Measurements from ENCODE around the gene SERPINA9.
"Not testable (repeated sequence)": the region's sequence is repeated elsewhere in the genome, so short reads cannot be mapped to it uniquely, and the experiment has no call there.

Gene SERPINA9

DNA sequence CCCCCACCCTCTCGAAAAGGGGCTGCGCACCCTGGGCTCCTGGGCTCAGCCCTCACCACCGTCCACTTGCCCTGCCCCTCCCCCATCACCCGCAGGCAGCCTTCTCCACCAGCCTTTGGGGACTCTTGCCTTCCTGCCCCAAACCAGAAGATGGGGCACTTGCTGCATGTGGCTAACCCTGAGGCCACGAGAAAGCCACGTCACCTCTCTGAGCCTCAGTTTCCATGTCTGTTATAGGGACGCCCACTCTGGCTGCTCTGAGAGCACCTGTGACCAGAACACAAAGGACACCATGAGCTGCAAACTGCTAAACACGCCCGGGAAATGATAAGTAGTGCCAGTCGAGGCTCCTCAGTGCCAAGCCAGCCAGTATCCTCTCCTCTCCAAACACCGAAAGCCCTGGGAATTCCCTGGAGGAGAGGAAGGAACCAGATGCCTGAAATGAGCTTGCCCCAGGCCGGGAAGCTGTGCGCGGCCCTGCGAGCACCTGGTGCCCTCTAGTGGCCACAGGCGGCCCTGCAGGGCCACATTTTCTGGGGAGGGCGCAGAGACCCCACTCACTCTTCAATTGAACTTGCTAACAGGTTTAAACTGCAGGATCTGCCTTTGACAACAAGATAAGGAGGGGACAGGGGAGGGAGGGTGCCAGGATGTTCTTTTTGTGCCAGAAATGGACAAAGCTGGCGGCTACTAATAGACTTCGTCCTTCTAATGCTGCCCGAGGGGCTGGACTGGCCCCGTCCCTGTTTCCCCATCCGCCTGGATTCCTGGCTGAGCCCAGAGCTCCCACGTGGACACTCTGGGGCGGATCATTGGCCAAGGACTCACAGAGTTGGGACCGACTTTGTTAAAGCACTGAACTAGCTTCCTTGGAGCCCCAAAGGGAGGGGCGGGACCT is 10.2 kb upstream of the SERPINA9 start:
- peak; percentile 54 for DNase-seq

DNA sequence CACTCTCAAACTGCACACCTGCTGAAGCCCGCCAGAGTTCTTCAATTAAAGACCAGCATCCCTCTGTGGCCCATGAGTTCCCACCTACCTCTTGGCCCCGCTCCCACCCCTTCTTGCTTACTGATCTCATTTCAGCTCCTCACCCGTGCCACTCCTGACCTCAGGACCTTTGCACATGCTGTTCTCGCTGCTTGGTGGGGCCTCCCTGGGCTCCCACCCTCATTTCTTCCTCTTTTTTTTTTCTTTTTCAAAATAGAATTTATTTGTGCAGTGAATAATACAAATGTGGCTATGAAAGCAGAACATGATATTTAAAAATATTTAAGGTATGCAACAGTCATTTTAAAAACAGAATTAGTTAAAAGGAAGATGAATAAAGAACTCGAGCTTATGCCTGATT is 8.5 kb upstream of the SERPINA9 start:
- no peak for DNase-seq

DNA sequence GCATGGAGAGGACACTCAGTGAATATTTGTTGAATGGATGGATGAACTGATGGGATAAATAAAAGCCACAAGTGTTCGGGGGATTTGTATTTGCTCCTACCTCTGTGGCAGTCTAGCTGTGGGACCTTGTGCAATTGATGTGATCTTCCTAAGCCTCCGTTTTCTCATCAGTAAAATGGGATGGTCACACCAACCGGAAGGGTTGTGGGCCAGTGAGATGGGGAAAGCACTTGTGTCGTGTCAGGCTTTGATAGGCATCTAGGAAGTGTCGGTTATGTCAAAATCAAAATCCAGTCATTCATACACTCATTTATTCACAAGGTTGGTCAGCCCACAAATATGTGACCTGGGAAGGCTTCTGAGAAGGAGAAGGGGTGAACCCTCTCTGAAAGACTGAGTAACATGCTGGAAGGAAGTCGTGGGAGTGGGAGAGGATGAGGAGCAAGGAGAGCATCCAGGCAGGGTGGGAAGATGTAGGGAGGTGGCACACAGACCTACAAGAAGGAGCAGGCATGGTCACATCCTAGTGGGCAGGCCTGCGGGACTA is 7.8 kb upstream of the SERPINA9 start:
- DNase-seq, result no peak

DNA sequence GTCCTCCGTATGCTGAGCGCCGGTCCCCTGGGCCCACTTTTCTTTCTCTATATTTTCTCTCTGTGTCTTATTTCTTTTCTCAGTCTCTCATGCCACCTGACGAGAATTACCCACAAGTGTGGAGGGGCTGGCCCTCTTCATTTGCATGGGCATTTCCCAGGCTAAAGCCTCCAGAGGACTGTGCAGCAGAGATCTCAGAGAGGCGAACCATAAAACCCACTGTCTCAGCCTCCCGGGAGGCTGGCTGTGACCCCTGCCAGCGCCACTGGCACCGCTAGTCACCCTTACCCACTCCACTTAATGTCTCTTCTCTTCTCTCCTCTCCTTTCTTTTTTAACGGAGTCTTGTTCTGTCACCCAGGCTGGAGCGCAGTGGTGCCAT is 7.1 kb upstream of the SERPINA9 start:
- no peak for DNase-seq

DNA sequence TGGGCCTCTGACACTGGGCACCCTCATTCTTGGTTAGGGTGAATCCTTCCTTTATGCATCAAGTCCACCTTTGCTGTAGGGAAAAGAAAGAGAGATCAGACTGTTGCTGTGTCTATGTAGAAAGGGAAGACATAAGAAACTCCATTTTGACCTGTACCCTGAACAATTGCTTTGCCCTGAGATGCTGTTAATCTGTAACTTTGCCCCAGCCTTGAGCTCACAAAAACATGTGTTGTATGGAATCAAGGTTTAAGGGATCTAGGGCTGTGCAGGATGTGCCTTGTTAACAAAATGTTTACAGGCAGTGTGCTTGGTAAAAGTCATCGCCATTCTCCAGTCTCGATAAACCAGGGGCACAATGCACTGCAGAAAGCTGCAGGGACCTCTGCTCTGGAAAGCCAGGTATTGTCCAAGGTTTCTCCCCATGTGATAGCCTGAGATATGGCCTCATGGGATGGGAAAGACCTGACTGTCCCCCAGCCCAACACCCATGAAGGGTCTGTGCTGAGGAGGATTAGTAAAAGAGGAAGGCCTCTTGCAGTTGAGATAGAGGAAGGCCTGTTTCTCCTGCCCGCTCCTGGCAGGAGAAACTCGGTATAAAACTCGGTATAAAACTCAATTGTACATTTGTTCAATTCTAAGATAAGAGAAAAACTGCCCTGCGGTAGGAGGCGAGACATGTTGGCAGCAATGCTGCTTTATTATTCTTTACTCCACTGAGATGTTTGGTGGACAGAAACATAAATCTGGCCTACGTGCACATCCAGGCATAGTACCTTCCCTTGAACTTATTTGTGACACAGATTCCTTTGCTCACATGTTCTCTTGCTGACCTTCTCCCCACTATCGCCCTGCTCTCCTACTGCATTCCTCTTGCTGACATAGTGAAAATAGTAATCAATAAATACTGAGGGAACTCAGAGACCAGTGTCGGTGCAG is 6.4 kb upstream of the SERPINA9 start:
- not testable (repeated sequence) for DNase-seq

DNA sequence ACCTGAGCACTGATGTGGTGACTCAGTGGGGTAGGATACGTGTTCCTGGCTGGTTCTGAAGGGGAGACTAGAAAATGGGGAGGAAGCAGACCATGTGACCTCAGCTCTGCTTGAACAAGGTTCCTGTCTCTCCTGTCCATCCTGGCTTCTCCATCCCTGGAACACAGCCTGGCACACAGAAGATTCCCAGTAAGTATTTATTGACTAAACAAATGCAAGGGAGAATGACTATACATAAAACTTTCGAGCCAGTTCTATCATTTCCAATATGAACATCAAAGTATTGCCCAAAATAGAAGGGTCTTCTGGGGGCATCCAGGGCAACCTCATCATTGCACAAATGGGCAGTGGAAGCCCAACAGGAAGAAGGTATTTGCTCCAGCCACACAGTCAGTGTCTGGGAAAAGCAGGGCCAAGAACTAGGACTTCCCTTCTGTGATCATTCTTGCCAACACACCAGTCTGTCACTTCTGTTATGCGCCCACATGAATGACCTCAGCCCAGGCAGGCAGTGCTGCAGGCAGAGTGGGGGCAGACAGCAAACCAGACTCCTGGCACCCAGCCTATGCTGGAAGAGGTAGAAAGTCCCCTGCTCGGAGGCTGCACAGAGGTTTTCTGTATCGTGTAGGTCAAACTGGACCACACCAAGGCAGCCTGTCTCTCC is 5.6 kb upstream of the SERPINA9 start:
- DNase-seq, result no peak

DNA sequence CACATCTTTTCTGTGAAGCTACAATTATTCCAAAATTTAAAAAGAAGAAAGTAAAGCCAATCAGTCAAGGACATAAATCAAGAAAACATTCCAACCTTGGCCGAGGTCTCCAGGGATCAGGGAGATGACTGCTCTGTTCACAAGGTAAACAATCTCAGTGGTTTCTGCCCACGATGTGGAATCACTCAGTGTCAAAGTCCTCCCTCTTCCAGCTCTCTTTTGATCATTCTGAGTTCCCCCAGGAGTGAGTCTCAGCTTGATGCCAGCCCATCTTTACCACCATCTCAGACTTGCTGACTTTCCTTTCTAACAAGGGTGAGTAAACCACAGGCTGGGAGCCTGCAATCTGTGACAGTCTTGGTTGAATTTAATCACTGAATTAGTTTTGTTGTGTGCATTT is 4.8 kb upstream of the SERPINA9 start:
- no peak for DNase-seq

DNA sequence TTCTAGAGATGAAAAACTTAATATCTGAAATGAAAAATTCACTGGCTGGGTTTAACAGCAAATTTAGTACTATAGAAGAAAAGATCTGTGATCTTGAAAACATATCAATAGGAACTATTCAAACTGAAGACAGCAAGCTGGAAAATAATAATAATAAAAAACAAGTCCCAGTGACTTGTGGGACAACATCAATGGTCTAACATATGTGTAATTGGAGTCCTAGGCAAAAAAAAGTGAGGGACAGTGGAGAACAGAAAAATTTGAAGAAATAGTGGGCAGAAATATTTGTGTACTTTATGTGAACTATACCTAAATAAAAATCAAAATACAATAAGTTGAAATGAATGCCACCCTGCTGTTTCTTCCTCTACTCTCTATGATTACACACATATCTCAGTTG is 2.4 kb upstream of the SERPINA9 start:
- no peak for DNase-seq

DNA sequence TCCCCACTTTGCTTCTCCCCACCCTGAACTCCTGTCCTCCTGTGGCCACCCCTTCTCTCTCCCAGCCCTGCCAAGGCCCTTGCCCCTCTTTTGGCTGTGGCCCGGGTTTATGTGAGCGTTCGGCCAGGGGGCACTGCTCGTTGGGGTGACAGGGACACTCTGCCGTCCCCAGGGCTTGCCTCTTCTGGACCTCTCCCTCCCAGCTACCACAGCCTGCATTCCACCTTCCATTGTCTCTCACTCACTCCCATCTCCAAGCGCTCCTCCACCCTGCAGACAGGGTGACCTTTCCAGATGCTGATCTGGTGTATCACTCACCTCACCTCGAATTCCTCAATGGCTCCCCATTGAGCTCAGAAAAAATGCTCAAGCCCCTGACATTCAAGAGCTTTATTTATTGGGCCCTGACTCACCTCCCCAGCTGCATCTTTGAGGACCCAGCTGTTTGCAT is 1.4 kb downstream of the SERPINA9 start:
- no peak for DNase-seq

DNA sequence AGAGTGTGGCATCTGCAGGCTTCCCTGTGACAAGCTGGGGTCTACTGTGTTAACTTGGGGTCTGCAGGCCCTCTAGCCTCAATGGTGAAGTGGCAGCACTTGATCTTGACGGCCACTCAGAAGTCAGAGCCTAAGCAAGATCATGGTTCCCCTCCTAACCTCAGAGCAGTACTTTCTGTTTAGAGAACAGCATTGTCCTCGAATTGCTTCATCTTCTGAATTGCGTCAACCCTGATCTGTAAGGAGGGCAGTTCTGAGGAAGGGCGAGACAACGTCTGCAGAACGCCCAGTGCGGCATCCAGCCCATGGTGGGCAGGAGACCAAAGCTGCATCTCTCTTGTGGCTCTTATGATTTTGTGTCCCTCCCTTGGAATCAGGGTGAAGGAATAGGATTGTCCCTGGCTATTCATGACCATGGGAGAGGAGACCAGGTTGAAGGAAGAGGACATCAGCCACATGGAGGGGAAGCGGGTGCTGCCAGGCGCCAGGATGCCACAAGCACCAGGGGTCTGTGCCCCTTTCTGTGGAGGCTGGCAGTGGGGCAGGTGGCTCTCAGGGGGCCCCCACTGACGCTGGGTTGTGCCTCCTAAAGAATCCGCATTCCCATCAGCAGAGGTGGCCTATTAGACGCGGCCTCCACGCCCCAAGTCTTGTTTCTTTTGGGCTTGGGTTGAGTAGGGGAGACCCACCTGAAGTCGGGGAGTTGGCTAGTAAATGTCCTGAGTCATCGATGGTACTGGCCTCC is 2.2 kb downstream of the SERPINA9 start:
- no peak for DNase-seq

DNA sequence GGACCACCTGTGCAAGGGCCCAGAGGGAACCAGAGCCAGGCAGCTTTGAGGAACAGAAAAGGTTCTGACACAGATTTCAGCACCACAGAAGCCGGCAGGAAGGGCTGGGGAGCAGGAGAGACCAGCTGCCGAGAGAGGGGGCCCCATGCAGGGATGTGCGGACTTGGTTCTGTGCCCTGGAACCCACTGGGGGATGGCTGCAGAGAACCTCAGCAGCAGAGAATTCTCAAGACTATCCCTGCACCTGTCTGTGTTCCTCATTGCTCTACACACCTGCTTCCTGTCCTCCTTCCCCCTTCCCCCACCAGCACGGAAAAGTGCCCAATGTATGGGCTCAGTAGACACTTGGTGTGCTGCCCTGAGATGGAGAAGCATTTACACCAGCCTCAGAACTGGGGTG is 3.2 kb downstream of the SERPINA9 start:
- DNase-seq, result no peak

DNA sequence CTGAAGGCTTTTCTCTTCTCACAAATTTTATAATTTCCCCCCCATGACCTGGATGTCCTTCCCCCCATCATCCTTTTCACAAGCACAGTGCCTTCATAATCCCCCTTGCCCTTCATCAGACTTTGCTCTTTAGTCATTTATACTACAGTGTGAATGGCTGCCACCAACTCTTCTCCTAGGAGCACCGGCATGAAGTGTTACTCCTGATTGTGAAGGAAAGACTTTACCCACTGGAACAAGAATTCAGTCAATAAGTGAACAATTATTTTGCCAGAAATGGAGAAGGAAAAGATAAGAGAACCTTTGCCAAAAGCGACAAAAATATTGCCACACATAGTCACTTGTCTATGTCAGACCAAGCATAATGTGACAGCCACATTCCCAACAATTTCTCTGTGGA is 5.0 kb downstream of the SERPINA9 start:
- no peak for DNase-seq

DNA sequence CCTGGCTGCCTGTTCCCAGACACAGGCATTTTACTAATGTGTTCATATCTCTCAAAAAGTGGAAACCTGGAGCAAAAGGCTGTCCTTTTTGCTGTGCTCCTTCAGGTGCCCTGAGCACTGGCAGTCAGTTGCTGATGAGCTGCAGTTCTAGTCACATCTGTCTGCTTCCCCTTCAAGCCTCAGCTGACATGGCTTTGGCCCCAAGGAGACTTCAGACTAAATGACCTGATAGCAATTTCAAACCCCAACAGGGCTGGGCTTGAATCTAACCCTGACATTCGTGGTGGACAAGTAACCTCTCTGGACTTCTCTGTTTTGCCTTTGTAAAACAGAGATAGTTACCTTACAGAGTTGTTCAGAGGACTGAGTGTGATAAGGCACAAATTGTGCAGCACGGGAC is 5.7 kb downstream of the SERPINA9 start:
- DNase-seq, result no peak

DNA sequence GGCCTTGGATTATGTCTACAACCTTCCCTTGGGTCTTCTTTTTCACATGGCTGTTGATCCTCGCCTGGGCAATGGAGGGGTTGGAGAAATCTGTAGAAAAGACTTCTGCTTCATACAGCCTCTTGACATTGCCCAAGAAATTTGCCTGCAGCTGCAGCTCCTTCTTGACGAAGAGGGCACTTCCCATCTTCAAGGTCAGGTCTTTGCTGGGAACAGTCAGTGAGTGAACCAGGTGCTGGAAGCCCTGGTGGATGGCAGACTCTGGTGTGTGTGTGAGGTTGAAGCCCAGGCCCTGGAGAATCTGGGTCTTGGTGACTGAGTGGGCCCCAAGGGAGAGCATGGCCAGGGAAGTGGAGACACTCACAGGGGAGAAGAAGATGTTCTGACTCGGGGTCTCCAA is 6.7 kb downstream of the SERPINA9 start:
- DNase-seq, result no peak

DNA sequence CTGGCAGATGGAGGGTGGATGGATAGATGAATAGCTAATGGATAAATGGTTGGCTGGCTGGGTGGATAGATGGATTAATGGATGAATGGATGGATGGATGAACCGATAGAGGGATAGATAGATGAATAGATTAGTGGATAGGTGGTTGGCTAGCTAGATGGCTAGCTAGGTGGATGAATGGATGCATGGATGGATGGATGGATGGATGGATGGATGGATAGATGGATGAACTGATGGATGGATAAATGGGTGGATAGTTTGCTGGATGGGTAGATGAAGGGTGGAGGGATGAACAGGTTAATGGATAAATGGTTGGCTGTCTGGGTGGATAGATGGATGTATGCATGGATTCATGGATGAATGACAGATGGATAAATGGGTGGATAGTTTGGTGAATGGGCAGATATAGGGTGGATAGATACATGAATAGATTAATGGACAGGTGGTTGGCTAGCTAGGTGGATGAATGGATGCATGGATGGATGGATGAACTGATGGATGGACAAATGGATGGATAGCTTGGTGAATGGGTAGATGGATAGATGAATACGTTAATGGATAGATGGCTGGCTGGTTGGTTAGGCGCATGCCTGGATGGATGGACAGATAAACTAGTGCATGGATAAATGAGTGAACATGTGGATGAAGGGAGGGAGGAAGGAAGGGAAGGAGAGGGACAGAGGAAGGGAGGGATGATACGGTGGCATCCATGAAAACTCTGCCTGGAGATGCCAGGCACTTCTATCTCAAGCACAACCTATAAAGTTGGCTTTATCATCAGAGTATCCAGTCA is 8.1 kb downstream of the SERPINA9 start:
- DNase-seq, result no peak

DNA sequence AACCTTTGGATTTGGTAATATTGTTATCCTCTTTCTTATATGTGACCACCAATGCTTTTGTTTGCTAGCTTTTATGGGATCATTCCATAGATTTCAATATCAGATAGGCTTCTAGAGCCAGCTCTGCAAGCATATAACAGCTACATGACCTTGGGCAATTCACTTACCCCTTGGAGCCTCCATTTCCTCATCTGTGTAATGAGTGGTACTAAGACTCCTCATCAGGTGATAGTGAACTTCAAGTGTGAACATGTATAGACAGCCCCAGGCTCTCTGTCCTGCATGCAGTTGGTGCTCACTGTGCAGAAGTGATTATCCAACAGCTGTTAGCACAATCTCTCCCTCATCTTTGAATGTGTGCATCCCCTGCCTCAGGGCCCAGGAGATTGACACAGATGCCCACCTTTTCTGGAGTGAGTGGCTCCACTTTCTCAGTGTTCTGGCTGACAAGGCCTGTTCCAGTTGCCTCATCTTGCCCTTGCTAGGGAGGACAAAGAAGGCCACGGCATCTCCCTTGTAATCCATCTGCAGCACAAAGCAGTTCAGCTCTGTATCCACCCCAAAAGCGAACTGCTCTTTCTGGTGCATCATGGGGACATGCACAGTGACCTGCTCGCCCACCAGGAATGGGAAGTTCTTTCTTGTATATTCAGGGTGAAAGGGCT is 9.2 kb downstream of the SERPINA9 start:
- no peak for DNase-seq

DNA sequence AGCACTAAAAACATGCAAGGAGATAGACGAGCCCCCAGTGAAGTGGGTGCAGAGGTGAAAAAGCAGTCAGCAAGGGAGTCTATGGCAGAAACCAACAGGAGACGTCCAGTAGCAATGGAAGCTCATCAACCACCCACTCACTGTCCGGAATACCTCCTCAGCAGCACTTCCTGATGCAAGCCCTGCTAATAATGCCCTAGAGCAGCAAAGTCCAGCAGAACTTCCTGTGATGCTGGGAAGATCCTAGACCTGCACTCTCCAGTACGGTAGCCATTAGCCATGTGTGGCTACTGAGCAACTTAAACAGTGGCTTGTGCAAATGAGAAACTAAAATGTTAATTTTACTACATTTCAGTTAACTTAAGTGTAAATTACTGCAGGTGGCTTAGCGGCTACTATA is 11.0 kb downstream of the SERPINA9 start:
- no peak for DNase-seq

DNA sequence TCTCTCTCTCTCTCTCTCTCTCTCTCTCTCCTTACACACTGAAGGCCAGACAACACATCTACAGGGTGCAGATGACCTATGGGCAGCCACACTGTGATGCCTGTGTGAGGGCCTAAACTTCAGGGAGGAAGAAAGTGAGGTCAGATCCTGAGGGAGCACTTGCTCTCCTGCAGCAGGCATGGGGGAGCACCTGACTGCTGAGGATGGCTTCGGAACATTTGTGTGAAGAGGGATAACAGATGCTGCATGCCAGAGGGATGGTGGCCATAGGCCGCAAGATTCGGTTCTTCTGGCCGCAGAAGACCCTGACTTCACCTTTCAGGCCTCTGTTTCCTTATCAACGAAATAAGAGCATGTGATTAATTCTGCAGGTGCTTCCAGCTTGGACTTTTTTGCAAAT is 11.7 kb downstream of the SERPINA9 start:
- no peak for DNase-seq

DNA sequence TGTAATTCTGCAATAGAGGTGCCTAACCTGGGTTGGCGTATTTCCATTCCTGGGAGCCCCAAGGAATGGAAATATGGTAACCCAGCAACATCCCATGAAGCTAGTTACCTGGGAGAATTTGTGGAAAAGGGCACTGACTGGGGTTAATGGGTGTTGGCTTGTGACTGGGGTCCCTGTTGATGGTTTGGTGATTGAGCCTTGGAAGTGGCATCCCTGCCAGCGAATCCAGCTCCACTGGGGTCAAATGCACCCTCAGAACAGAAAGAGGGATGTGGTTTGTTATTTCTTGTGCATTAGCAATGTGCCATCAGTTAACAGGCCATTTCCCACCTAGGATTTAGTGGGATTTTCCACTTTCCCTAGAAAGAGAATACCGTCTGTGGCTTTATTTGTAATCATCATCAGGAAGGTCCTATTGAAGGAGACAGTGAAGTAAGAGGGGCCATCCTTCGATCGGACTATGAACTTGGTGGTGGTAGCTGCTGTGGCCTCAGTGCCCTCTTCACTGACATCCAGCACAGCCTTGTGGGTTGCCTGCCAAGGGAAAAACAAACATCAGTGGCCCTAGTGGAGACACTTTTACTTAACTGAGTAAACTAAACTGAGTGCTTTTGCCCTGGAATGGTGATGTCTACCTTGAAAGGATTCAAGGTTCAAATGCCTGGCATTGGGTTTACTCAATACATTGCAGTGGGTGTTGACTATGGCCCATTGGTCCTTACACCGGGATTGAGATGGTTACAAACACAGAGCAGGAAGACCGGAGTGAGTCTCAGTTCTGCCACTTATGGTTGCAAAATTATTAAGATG is 13.0 kb downstream of the SERPINA9 start:
- no peak for DNase-seq

DNA sequence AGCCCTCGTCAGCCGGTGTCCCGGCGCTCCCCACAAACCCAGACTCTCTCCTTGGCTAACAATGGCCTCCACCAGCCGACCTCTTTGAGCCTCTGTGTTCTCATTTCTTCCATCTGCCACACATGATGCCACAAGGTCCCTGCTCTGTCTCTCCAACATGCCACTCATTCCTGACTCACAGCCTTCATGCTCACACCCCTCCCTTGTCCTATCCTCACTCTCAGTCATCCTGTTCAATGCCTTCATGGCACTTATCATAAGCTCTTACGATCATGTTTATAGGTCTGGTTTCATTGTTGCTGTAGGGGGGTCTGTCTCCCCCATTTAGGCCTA is 13.8 kb downstream of the SERPINA9 start:
- no peak for DNase-seq
